ENCODE measurements around the gene NAT9.

DNA sequence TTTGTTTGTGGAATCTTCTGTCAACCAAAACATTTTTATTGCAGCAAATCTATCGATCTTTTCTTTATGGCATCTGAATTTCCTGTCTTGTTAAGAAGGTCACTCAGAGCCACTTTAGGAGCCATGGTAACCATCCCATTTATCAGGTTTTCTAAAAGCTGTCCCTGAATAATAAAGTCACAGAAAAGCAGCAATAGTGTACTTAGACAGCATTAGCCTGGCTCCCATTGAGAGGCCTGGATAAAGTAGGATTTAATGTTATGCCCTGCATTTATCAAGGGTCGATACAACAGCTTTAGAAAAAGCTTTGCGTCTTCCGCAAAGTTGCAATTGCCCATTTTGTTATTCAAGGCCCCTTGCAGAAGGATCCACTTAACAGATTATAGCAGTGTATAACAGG lies 53.4 kb downstream of the NAT9 start:
- TF ChIP-seq, protein P1, sequence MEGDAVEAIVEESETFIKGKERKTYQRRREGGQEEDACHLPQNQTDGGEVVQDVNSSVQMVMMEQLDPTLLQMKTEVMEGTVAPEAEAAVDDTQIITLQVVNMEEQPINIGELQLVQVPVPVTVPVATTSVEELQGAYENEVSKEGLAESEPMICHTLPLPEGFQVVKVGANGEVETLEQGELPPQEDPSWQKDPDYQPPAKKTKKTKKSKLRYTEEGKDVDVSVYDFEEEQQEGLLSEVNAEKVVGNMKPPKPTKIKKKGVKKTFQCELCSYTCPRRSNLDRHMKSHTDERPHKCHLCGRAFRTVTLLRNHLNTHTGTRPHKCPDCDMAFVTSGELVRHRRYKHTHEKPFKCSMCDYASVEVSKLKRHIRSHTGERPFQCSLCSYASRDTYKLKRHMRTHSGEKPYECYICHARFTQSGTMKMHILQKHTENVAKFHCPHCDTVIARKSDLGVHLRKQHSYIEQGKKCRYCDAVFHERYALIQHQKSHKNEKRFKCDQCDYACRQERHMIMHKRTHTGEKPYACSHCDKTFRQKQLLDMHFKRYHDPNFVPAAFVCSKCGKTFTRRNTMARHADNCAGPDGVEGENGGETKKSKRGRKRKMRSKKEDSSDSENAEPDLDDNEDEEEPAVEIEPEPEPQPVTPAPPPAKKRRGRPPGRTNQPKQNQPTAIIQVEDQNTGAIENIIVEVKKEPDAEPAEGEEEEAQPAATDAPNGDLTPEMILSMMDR (IDR thresholded peaks at IDR 0.05; ENCODE audit: low read depth, low read length): no peak
- no peak for TF ChIP-seq MYC (IDR thresholded peaks at IDR 0.05; ENCODE audit: low read depth, low read length)
- TF ChIP-seq, protein P2, sequence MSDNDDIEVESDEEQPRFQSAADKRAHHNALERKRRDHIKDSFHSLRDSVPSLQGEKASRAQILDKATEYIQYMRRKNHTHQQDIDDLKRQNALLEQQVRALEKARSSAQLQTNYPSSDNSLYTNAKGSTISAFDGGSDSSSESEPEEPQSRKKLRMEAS (IDR thresholded peaks at IDR 0.05; ENCODE audit: low read depth, low read length): no peak
- TF ChIP-seq POLR2A (IDR thresholded peaks at IDR 0.05; ENCODE audit: extremely low read depth, insufficient read length): no peak

Data from NB4 (cell line).